NCI-H82 (cell line): ENCODE measurements around the gene PTRHD1.
A peak's percentile ranks its signal among the peaks of the same experiment; 100 is the strongest.

Source experiments
- DNase-seq: peaks from one replicate; lab custom pipeline; 2025; lab: John Stamatoyannopoulos, UW

PTRHD1 gene

DNA sequence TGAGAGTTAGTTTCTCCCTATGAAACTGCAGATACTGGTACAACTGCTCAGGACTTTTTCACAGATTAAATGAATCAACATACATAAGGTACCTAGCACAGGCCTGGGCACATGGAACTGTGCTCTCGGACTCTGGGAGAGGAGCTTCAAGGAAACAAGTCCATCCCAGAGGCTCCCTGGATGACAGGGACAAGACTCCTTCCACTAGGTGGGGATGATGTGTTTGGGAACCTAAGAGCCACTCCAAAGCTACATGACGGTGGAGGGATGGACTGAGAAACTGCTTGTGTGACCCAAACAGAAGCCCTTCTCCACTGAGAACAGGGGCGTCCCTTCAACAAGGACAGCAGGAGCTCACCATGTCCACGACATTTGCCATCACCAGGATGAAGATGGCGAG lies 37.2 kb upstream of the PTRHD1 start:
- DNase-seq: peak; percentile 39

DNA sequence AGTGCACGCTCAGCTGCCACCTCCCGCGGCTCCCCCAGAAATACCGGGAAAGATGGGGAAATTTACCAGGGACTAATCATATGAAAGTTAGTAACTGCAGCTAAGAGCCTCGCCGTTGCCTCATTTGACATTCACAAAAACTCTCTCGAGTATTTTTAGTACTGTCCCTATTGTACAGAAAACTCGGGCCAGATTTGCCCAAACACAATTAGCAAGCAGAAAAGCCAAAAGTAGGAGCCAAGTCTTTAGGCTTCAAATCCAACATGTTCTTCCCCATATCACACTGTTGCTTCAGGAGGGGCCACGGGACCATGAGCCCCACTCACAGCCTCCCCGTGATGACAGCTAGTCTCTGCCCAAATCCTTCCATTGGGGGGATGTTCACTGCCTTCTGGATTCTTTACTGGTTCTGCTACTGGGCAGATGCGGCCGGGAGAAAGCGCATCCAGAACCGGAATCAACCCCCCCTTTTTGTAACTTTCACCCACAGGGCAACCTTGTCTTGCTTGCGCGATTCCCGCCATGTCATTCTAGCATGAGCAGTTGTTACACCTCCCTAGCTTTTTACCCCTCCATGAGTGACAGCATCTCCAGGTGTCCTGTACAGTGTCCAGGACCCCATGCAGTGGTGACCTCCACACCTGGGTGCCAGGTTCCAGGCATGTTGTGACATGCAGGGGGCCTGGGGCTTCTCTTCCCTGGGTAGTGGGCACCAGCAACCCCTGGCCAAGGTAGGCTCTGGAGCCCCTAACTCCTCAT lies 35.2 kb upstream of the PTRHD1 start:
- no peak for DNase-seq

DNA sequence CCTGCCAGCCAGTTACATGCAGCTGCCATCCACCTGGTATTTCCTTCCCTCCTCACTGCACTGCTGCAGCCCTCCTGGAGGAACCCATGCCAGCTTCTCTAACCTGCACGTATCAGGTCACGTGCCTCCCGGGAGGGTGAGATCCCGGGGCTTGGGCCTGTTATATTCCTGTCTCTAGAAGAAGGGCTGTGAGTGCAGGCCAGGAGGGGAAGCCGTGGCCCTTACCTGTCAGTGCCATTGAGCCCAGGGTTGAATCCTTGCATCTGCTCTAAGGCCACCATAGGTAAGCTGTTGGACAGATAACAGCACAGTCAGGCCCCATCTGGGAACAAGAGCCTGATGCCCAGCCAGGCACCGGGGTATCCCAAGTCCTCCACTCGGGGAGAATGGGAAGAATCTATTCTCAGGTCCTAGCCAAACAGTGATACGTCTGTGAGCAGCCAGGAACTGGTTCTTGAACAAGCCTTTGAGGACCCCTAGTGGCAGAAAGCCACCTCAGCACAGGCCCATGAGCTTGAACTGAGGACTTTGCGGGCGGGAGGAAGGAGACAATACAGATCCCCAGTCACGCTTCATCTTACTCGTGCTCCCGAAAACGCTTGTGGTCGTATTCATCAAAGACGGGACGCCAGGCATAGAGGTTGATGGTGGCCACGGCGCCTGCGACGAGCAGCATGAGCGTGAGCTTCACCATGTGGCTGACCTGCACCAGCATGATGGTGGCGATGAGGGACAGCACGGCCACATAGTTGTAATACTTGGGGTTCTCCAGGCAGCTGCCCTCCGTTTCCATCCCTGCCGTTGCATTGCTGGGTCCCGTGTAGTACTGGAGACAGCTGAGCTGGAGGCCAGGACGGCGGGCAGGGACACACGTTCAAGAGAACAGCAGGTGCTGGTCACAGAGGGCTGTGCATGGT lies 34.4 kb upstream of the PTRHD1 start:
- peak; percentile 92 for DNase-seq

DNA sequence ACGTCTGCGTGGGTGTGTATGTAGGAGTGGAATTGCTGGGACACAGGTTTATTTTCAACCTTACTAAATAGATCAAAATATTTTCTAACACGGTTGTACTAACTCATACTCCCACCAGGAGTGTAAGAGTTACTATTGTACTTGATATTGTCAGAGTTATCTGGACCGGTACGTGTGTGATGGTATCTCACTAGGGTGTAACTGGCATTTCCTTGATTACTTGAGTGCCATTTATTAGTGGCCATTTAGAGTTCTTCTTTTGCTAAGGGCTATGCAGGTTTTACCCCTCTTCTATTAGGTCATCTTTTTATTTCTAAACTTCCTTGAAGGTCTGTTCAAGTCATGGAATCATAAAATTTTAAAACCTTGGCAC lies 33.6 kb upstream of the PTRHD1 start:
- no peak for DNase-seq

DNA sequence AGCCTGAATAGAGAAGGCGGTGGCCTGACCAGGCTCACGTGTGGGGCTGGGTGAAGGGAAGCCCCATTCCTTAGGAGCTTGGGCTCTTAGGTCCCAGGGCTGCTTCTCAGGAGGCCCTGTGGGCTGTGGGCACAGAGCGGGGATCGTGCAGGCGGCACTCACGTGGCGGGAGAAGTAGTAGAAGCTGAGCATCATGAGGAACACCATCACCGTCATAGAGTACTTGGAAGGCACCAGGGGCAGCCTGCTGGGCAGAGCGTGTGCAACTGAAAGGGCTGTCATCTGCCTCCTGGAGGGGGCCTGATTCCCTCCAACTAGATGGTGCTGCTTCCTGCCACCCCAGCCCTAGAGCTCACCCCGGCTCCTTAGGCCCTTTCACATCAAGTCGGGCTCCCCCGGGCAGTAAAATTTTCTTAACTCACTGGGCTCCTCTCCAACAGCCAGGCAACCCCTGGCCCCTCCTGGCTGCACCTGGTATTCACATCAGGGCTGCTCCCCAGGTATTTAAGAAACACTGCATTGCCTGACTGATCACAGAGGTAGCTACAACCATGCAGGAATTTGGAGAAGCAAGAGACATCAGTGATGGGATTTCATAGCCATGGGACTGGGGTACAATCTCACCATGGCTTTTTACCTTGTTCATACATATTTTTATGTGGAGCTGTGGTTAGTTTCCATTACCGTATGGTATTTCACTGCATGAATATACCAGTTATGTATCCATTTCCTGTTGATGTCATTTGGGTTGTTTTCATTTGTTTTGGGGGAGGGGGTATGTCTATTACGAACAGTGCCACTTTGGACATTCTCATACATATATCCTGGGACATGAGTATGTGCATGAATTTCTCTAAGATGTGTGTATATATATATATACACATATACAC lies 32.9 kb upstream of the PTRHD1 start:
- DNase-seq: no peak

DNA sequence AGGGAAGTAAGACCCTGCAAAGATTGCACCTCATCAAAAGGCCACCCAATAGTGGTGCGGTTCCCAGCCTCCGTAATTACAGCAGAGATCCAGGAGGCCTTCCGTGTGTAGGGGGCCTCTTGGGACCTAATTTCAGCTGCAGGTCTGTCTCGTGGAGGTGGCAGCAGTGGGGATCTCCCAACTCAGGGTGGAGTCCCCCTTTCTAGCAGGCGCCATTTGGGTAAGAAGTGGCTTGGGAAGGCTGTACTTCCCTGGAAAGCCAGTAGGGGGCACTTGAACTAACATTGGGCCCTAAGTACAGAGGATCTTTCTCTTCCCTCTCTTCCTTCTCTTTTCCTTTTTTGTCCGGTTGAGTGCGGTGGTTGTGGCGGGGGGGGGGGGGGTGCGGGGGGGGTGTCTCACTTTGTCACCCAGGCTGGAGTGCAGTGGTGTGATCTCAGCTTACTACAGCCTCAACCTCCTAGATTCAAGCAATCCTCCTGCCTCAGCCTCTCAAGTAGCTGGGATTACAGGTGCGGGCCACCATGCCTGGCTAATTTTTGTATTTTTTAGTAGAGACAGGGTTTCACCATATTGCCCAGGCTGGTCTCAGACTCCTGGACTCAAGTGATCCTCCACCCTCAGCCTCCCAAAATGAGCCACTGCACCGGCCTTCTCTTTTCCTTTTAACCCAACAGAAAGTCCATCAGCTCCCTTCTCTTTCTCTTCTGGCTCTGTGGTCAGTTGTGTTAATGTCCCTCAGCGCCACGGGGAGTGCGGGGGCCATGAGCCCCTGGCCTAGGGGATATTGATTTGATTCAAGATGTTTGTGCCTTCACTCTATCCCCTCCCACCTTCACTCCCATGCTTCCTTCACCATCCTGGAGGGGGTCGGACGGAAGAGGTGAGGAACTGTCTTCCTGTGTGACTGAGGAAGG lies 32.0 kb upstream of the PTRHD1 start:
- DNase-seq: peak; percentile 60

GRCh38 chr2:24824071-24824588 lies 30.9 kb upstream of the PTRHD1 start:
- no peak for DNase-seq

GRCh38 chr2:24822049-24822706 lies 29.0 kb upstream of the PTRHD1 start:
- no peak for DNase-seq

GRCh38 chr2:24821433-24821891 lies 28.3 kb upstream of the PTRHD1 start:
- no peak for DNase-seq

DNA sequence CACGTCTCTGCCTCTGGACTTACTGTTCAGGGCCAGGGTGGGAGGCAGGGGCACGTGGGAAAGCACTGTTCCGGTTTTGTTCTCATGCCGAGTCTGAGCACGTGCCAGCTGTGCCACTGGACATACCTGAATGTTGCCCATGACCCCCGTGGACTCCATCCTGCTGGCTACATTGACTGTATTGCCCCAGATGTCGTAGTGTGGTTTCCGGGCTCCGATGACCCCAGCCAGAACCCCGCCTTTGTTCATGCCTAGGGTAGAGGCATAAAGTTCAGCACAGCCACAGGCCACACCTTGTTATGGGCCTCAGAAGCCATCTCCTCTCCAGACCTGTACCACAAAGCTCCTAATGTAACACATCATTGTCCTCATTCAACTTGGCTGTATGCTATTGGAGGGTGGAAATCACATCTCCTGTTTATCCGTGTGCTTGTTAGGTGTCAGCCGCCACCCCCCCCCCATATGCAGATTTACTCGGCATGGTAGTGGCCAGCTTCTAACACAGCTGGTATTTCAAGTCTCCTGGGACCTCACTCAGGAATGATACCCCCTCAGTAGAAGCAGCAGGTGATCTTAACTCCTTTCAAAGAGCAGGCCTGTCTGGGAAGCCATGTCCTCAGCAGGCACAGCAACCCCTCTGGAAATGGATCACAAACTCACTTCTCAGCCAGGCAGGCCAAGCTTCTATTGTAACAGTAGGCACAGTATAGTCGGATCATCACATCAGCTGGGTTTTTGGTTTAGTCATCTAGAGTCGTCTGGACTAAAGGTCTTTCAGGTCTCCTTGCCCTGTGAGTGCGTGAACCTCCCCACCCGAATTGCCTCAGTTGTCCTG lies 27.6 kb upstream of the PTRHD1 start:
- DNase-seq: no peak

DNA sequence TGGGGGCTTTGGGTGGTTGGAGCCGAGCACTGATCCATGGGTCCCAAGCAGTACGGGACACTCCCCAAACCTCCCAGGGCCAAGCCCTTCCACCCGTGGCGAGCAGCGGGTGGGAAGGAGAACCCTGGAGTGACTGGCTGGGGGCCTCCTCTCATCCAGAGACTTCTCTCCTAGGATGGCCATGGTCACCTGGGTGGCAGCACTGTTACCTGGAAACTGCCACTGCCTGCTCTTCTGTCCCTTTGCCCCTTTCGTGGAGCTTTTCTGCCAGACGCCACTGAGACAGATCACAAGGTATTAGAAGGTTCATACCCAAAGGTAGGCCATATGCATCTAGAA lies 27.0 kb upstream of the PTRHD1 start:
- DNase-seq: no peak

- no peak for DNase-seq
These were observed 26.4 kb upstream of the PTRHD1 start for GRCh38 chr2:24819442-24820174.

- no peak for DNase-seq
These were observed 25.6 kb upstream of the PTRHD1 start for GRCh38 chr2:24818721-24819167.

DNA sequence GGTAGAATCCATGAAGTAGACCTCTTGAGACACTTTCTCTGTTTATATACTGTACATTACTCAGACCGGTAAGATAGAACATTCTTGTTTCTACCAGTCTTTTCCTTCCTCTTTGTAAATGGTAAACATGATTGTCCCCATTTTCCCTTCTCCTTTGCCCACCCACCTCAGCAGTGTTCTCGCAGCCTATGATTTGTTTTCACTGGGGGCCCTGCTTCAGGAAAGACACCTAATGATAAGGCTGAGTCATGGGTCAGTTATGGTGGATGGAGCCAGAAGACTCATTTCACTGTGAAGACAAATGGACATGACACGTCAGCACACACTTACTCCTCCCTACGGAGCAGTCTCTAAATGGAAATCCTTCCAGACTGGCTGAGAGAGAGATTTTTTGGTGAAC lies 23.7 kb upstream of the PTRHD1 start:
- no peak for DNase-seq

DNA sequence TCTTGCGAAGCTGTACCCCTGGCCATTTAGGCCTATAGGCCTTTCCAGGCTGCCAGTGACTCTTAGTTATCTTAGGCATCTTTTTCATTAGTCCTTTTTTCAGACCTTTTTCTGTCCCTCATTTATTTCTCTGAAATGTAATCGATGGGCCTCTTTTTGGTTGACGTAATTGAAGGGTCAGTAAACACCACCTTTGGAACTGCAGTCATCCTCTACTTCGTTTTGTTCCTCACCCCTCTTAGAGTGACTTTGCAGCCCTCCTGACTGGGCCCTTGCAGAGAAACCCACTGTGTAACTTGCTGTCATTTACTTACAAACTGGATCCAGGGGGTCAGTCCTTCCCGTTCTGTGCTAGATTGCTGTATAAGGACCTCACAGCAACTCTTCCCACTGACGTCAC lies 23.2 kb upstream of the PTRHD1 start:
- no peak for DNase-seq

- DNase-seq: no peak
These were observed 22.0 kb upstream of the PTRHD1 start for GRCh38 chr2:24815171-24815570.

DNA sequence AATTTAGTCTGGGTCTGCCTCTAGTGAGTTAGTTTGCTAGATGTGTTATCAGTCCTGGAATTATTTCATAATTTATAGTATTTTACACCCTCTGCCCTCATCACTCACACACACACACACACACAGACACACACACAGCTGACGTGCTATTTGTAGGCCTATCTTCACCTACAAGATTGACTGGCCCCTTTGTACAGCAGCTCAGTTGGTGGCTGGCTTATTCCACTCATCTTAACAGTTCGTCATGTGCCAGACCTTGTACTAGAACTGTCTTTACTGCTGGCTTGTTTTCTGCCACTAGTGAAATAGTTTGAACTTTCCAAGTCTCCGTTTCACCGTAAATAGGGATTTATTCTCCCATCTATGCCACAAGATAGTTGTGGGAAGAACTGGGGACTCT lies 21.3 kb upstream of the PTRHD1 start:
- no peak for DNase-seq

DNA sequence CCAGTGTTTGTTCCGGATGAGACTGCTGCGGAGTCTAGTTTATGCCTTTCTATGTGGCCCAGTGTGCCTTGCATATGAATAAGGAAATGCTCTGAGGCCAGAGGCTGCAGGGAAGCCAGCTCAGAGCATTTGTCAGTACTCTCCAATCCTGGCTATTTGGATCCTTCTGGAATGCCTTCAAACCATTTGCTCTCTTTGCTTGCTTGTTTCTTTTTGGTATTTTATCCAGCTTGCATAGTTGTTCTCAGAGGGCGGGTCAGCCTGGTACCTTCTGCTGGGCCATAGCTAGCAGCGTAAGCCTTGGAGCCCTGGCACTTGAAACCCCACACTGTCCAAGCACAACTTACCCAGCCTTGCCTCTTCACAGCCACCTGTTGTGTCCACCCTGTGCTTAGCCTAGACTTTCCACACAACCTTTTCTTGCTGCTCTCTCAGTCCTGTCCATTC lies 20.5 kb upstream of the PTRHD1 start:
- no peak for DNase-seq
